ENCODE results near the gene CCNY. TPM values are rescaled to one million over a fixed set of nuclear protein-coding genes. Genes with fewer than 3 reads are reported as not detected.

Gene CCNY
- total and polyA plus RNA-seq, 8 donors = 60.9 to 87.6 (median 81.7) TPM

GRCh38 chr10:35466170-35466569 is 129.9 kb downstream of the CCNY start:
- H3K4me1 ChIP-seq = peaks cover 17 to 56% of the 10 kb centered on the region in 2 donors
- H3K27ac ChIP-seq = no peak overlapping the region
- DNase-seq (no peak), ATAC-seq (no peak)
- no peaks in the 10 kb centered on the region for H3K36me3 ChIP-seq
- TF ChIP-seq, protein P1, sequence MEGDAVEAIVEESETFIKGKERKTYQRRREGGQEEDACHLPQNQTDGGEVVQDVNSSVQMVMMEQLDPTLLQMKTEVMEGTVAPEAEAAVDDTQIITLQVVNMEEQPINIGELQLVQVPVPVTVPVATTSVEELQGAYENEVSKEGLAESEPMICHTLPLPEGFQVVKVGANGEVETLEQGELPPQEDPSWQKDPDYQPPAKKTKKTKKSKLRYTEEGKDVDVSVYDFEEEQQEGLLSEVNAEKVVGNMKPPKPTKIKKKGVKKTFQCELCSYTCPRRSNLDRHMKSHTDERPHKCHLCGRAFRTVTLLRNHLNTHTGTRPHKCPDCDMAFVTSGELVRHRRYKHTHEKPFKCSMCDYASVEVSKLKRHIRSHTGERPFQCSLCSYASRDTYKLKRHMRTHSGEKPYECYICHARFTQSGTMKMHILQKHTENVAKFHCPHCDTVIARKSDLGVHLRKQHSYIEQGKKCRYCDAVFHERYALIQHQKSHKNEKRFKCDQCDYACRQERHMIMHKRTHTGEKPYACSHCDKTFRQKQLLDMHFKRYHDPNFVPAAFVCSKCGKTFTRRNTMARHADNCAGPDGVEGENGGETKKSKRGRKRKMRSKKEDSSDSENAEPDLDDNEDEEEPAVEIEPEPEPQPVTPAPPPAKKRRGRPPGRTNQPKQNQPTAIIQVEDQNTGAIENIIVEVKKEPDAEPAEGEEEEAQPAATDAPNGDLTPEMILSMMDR (IDR thresholded peaks at IDR 0.05) = no peak
- intact Hi-C loops (cut with DNase I) = no loop called here
- H3K4me3 ChIP-seq = no peak overlapping the region
- no peaks in the 10 kb centered on the region for H3K9me3 ChIP-seq
- no peaks in the 10 kb centered on the region for H3K27me3 ChIP-seq

- TF ChIP-seq, protein P1 (IDR thresholded peaks at IDR 0.05) = no peak
- Histone ChIP-seq H3K9me3 (no peaks in the 10 kb centered on the region), H3K27me3 (no peaks in the 10 kb centered on the region), H3K4me1 (peaks cover 17 to 51% of the 10 kb centered on the region in 2 donors), H3K4me3 (no peak overlapping the region), H3K36me3 (no peaks in the 10 kb centered on the region), H3K27ac (no peak overlapping the region)
- intact Hi-C loops (cut with DNase I) = no loop called here
- DNase-seq = no peak
- ATAC-seq = no peak
Observed at GRCh38 chr10:35466661-35467060, 130.4 kb downstream of the CCNY start.

DNA sequence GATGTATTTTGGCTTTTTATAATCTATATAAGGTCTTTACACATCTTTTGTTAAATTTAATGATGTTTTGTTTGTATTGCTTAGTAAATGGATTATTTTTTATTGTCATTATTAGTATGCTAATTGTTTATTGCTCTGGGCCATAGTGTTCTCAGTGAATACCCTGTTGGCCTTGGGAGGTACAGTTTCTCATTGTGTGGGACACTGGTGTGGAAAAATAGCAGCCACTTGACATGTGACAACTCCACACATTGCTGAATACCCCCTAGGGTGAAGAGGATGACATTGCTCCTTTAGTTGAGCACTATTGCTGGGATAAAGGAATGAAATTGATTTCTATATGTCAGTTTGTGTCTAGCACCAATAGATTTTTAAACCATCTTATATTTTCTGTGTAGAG is 130.9 kb downstream of the CCNY start:
- no peaks in the 10 kb centered on the region for H3K27me3 ChIP-seq
- no peak overlapping the region for H3K27ac ChIP-seq
- ATAC-seq (no peak), DNase-seq (no peak)
- intact Hi-C loops (cut with DNase I) = no loop called here
- no peak overlapping the region for H3K4me3 ChIP-seq
- H3K36me3 ChIP-seq = no peaks in the 10 kb centered on the region
- H3K9me3 ChIP-seq = no peaks in the 10 kb centered on the region
- peaks cover 17 to 48% of the 10 kb centered on the region in 2 donors for H3K4me1 ChIP-seq
- TF ChIP-seq, protein P1 (IDR thresholded peaks at IDR 0.05) = no peak

DNA sequence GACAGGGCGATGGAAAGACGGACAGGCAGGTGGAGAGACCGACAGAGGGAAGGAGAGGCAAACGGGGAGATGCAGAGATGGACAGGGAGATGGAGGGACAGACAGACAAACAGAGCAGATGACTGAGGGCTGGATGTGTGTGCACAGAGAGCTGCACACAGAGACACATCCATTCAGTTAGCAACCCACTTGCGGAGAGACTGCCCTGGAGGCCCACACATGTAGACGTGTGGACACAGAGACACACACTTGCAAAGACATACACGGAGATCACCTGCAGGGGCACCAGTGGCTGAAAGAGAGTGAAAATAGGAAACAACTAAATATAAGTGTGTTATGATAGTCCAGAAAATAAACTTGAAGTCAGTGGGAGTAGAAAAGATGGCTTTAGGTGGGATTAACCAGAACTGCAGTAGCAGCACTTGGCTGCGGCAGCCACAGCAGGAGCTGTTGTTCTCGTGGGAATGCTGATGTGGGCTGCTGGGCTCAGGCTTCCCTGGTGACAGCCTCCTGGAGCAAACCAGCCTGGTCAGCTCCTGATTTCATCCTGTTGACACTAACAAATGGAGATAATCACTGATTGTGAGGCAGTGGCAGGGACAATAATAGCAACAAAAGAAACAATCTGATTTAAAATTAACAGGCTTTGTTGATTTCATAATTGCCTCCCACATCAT is 134.1 kb downstream of the CCNY start:
- no peak overlapping the region for H3K4me3 ChIP-seq
- H3K9me3 ChIP-seq = no peaks in the 10 kb centered on the region
- ATAC-seq (no peak), DNase-seq (no peak)
- H3K27me3 ChIP-seq = no peaks in the 10 kb centered on the region
- H3K4me1 ChIP-seq = peaks cover 0 to 16% of the 10 kb centered on the region in 2 donors
- TF ChIP-seq, protein P1 (IDR thresholded peaks at IDR 0.05) = no peak
- no peak overlapping the region for H3K27ac ChIP-seq
- intact Hi-C loops (cut with DNase I) = no loop called here
- no peaks in the 10 kb centered on the region for H3K36me3 ChIP-seq

- TF ChIP-seq, protein P1 (IDR thresholded peaks at IDR 0.05) = no peak
Observed at GRCh38 chr10:35470925-35471315, 134.6 kb downstream of the CCNY start.

More at GRCh38 chr10:35470925-35471315, 134.6 kb downstream of the CCNY start:
- intact Hi-C loops (cut with DNase I) = no loop called here
- DNase-seq = no peak
- H3K9me3 ChIP-seq = no peaks in the 10 kb centered on the region
- no peak overlapping the region for H3K4me3 ChIP-seq
- H3K4me1 ChIP-seq = peaks cover 0 to 14% of the 10 kb centered on the region in 2 donors
- no peak overlapping the region for H3K27ac ChIP-seq
- no peaks in the 10 kb centered on the region for H3K36me3 ChIP-seq
- H3K27me3 ChIP-seq = no peaks in the 10 kb centered on the region
- ATAC-seq = no peak
